ENCODE results near the gene ST3GAL5. TPM values are rescaled to one million over a fixed set of nuclear protein-coding genes. Genes with fewer than 3 reads are reported as not detected.
A peak's percentile ranks its signal among the peaks of the same experiment; 100 is the strongest.

Gene ST3GAL5
- total RNA-seq, 1 experiment from 2014 or later = 25.3 TPM

GRCh38 chr2:85803704-85804425, 84.9 kb downstream of the ST3GAL5 start:
- intact Hi-C loops (cut with micrococcal nuclease; ENCODE audit: unreplicated experiment) = loop anchor here (2.0 kb wide), 1 partner anchor 53 kb away; no protein-coding TSS in a partner anchor
- TF ChIP-seq EZH2 (IDR thresholded peaks at IDR 0.05; ENCODE audit: borderline replicate concordance, low read depth, low read length, poor library complexity, severe bottlenecking) (no peak), CTCF (conservative IDR thresholded peaks at IDR 0.05; ENCODE audit: low read depth, low read length) (no peak)
- ChIA-PET CTCF (no interaction called here), POLR2A (ENCODE audit: low non-redundant PET) (no interaction called here)
- Histone ChIP-seq H3K36me3 (ENCODE audit: insufficient read depth, low read length, poor library complexity, severe bottlenecking) (no peaks in the 10 kb centered on the region), H3K9me3 (ENCODE audit: low read depth, low read length, poor library complexity, severe bottlenecking) (no peaks in the 10 kb centered on the region), H3K27ac (ENCODE audit: low read depth, low read length, poor library complexity, severe bottlenecking) (no peak overlapping the region), H3K4me1 (ENCODE audit: insufficient read depth, low read length, poor library complexity, severe bottlenecking) (peaks cover 6% of the 10 kb centered on the region), H3K27me3 (replicated peaks; ENCODE audit: insufficient read depth, low read depth, low read length, poor library complexity) (no peaks in the 10 kb centered on the region), H3K4me3 (ENCODE audit: low read depth, low read length, poor library complexity, severe bottlenecking) (no peak overlapping the region)
- BruUV-seq (replicated peaks) = no TSS peak
- no peak for DNase-seq (ENCODE audit: low spot score)

- POLR2A ChIA-PET (ENCODE audit: low non-redundant PET) = no interaction called here
- Histone ChIP-seq H3K4me3 (ENCODE audit: low read depth, low read length, poor library complexity, severe bottlenecking) (no peak overlapping the region), H3K36me3 (ENCODE audit: insufficient read depth, low read length, poor library complexity, severe bottlenecking) (no peaks in the 10 kb centered on the region), H3K4me1 (ENCODE audit: insufficient read depth, low read length, poor library complexity, severe bottlenecking) (peaks cover 6% of the 10 kb centered on the region), H3K9me3 (ENCODE audit: low read depth, low read length, poor library complexity, severe bottlenecking) (no peaks in the 10 kb centered on the region), H3K27ac (ENCODE audit: low read depth, low read length, poor library complexity, severe bottlenecking) (no peak overlapping the region), H3K27me3 (replicated peaks; ENCODE audit: insufficient read depth, low read depth, low read length, poor library complexity) (no peaks in the 10 kb centered on the region)
- no peak for TF ChIP-seq EZH2 (IDR thresholded peaks at IDR 0.05; ENCODE audit: borderline replicate concordance, low read depth, low read length, poor library complexity, severe bottlenecking)
- TF ChIP-seq CTCF (conservative IDR thresholded peaks at IDR 0.05; ENCODE audit: low read depth, low read length) = no peak
- no TSS peak for BruUV-seq (replicated peaks)
- DNase-seq (ENCODE audit: low spot score) = peak; percentile 15
- intact Hi-C loops (cut with micrococcal nuclease; ENCODE audit: unreplicated experiment) = no loop called here
- CTCF ChIA-PET = interaction anchor here (0.7 kb wide), 2 partner anchors 11 to 60 kb away, joined by 3 to 6 read pairs; no protein-coding TSS in a partner anchor
Observed at GRCh38 chr2:85802354-85803103, 86.3 kb downstream of the ST3GAL5 start.

GRCh38 chr2:85801871-85802270, 86.9 kb downstream of the ST3GAL5 start:
- intact Hi-C loops (cut with micrococcal nuclease; ENCODE audit: unreplicated experiment) = no loop called here
- H3K27me3 ChIP-seq (replicated peaks; ENCODE audit: insufficient read depth, low read depth, low read length, poor library complexity) = no peaks in the 10 kb centered on the region
- H3K9me3 ChIP-seq (ENCODE audit: low read depth, low read length, poor library complexity, severe bottlenecking) = no peaks in the 10 kb centered on the region
- H3K36me3 ChIP-seq (ENCODE audit: insufficient read depth, low read length, poor library complexity, severe bottlenecking) = no peaks in the 10 kb centered on the region
- TF ChIP-seq CTCF (conservative IDR thresholded peaks at IDR 0.05; ENCODE audit: low read depth, low read length) (no peak), EZH2 (IDR thresholded peaks at IDR 0.05; ENCODE audit: borderline replicate concordance, low read depth, low read length, poor library complexity, severe bottlenecking) (no peak)
- ChIA-PET CTCF (interaction anchor here (0.7 kb wide), 1 partner anchor 59 kb away, joined by 3 read pairs; no protein-coding TSS in a partner anchor), POLR2A (ENCODE audit: low non-redundant PET) (no interaction called here)
- DNase-seq (ENCODE audit: low spot score) = no peak
- BruUV-seq (replicated peaks) = no TSS peak
- H3K27ac ChIP-seq (ENCODE audit: low read depth, low read length, poor library complexity, severe bottlenecking) = no peak overlapping the region
- no peak overlapping the region for H3K4me3 ChIP-seq (ENCODE audit: low read depth, low read length, poor library complexity, severe bottlenecking)
- H3K4me1 ChIP-seq (ENCODE audit: insufficient read depth, low read length, poor library complexity, severe bottlenecking) = peaks cover 6% of the 10 kb centered on the region

Data from A673 (cell line).